OCI-LY3 (cell line): ENCODE data around the gene GAMT.

Source experiments
- CTCF ChIP-seq: fragments of 200-600, 300-600 bp; sonication (generic); IDR thresholded peaks from 2 replicates; pipeline ENCODE4 v1.5.1; 2014; ENCODE audit warnings: antibody characterized with exemption, low read length, low read depth
- EZH2phosphoT487 ChIP-seq: fragments of 200-600 bp; shearing (Covaris generic); IDR thresholded peaks from 2 replicates; pipeline ENCODE4 v1.6.1; 2018; ENCODE audit warnings: antibody characterized with exemption, mixed run types, low read depth

DNA sequence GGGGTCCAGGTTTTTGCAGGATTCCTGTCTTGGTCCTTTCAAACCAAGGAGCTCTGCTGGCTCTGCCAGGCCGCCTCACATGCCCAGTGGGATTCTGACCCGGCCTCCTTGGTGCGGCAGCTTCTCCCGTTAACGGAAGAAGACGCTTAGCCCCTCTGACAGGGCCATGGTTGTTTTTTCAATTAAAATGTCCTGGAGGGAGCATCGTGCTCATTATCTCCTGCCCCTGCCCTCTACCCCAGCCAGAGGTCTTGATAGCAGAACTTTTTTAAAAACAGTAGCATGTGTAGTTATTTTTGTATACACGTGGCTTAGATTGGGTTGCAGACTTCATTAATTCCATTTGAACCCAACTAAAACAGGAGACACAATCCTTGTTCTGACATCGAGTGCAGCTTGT lies 25.4 kb upstream of the GAMT start:
- TF ChIP-seq CTCF (no peak), EZH2phosphoT487 (no peak)
